ENCODE results near the gene RNASE13. TPM values are rescaled to one million over a fixed set of nuclear protein-coding genes. Genes with fewer than 3 reads are reported as not detected.

RNASE13 gene
- total RNA-seq, 1 experiment from 2014 or later, result 0.15 TPM

DNA sequence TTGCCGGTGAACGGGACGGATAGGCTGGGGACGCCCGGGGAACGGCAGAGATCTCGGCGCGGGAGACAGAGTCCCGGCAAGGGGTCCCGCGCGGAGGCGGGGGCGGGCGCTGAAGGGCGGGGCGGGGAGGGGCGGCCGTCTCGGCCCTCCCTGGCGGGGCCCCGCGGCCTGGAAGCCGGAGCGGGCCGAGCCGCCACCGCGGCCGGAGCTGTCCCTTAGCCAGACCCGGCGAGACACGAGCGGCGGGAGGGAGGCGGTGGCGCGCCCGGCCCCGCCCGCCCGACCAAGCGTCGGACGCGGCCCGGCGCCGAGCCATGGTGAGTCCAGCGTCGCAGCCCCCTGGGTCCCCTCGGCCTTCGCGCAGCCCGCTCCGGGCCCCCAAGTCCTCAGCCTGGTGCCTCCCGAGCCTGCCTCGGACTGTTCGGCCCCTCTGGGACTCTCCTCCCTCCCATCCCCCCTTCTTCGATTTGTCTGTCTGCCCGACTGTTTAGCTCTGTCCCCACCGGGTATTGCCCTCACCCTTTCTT lies 35.5 kb upstream of the RNASE13 start, which contains the start of gene ARHGEF40:
ARHGEF40 (plus strand) TSS at position 222 of the 527 bp plus-strand sequence; CDS start at position 315, 93 bp downstream.
- Histone ChIP-seq H3K36me3 (ENCODE audit: control insufficient read depth in 1 of 2, insufficient read depth in 2 of 2, low read length in 2 of 2) (no peaks in the 10 kb centered on the region), H3K9ac (ENCODE audit: low read length) (peak within 1 kb of the TSS; percentile 60), H3K9me3 (ENCODE audit: control insufficient read depth in 1 of 2, insufficient read depth in 1 of 2, low read depth in 1 of 2, low read length in 2 of 2) (no peaks in the 10 kb centered on the region), H3K79me2 (ENCODE audit: insufficient read depth, low read length) (no peaks in the 10 kb centered on the region), H3K4me2 (ENCODE audit: low read length) (peak within 1 kb of the TSS; percentile 97), H3K4me3 (replicated peaks in 1 of 2; ENCODE audit: low read depth in 1 of 2, low read length in 2 of 2) (peak within 1 kb of the TSS; percentile 61 to 74), H3K27me3 (ENCODE audit: insufficient read depth, low read length) (0 out of 2 replicates have a peak, but pooled peaks cover 4% of the 10 kb centered on the region), H2AFZ (ENCODE audit: low read depth, low read length, poor library complexity, severe bottlenecking) (peak within 1 kb of the TSS; percentile 54), H3K9me2 (ENCODE audit: insufficient read depth) (no peaks in the 10 kb centered on the region), H4K20me1 (ENCODE audit: insufficient read depth) (no peaks in the 10 kb centered on the region), H3K4me1 (ENCODE audit: control insufficient read depth in 1 of 2, insufficient read depth in 2 of 2, low read length in 2 of 2) (peaks cover 7 to 28% of the 10 kb centered on the region in 2 experiments), H3K27ac (ENCODE audit: low read depth, low read length) (peak within 1 kb of the TSS; percentile 47; the same call in 1 of the 2 replicates)
- POLR2A ChIA-PET, result no interaction called here
- peak; percentile 78 for ATAC-seq
- TF ChIP-seq SRF (IDR thresholded peaks at IDR 0.05; ENCODE audit: low read depth), result no peak
- TF ChIP-seq POLR2A (IDR thresholded peaks at IDR 0.05; ENCODE audit: borderline replicate concordance, extremely low read depth, insufficient read depth, insufficient read length), result no peak
- TF ChIP-seq CBX3 (IDR thresholded peaks at IDR 0.05; ENCODE audit: low read depth), result no peak
- TF ChIP-seq SIN3A (IDR thresholded peaks at IDR 0.05; ENCODE audit: low read depth), result no peak
- TF ChIP-seq EZH2phosphoT487 (IDR thresholded peaks at IDR 0.05; ENCODE audit: borderline replicate concordance), result no peak
- TF ChIP-seq YY1 (IDR thresholded peaks at IDR 0.05; ENCODE audit: extremely low read depth, insufficient replicate concordance, low read depth, low read length), result no peak
- TF ChIP-seq SP1 (IDR thresholded peaks at IDR 0.05; ENCODE audit: low read depth), result no peak
- TF ChIP-seq ZFX (IDR thresholded peaks at IDR 0.05), result peak; percentile 66; the same call in 1 of the 2 replicates
- TF ChIP-seq EGR1 (IDR thresholded peaks at IDR 0.05; ENCODE audit: low read depth), result no peak; the same call in none of the 2 replicates
- TF ChIP-seq ZBTB33 (IDR thresholded peaks at IDR 0.05; ENCODE audit: extremely low read depth, insufficient replicate concordance, low read length), result no peak
- TF ChIP-seq ZNF274 (IDR thresholded peaks at IDR 0.05; ENCODE audit: low read depth, low read length), result no peak
- TF ChIP-seq ELF1 (IDR thresholded peaks at IDR 0.05; ENCODE audit: borderline replicate concordance, low read depth), result no peak
- peak; percentile 29; the same call in 1 of the 2 replicates for TF ChIP-seq POLR2AphosphoS5 (IDR thresholded peaks at IDR 0.05; ENCODE audit: low read depth, low read length)
- RAD21 ChIA-PET (ENCODE audit: low non-redundant PET in 1 of 2, low total read pairs in 2 of 2, uncharacterized antibody in 2 of 2, unreplicated experiment in 2 of 2), result interaction anchor here (0.7 to 1.8 kb wide), 2 partner anchors 55 to 92 kb away, joined by 6 read pairs; no protein-coding TSS in a partner anchor
- intact Hi-C loops (cut with micrococcal nuclease), result no loop called here
- no peak for DNase-seq (ENCODE audit: low read depth, low spot score)
- BruUV-seq (replicated peaks), result no TSS peak
- CTCF ChIA-PET, result interaction anchor here (1.0 to 2.4 kb wide), 6 partner anchors 17 to 99 kb away, joined by 3 to 10 read pairs (median 4); no protein-coding TSS in a partner anchor
